Esophagus squamous epithelium (tissue), 5 donors: ENCODE results near the gene TUB. TPM values are rescaled to one million over a fixed set of nuclear protein-coding genes. Genes with fewer than 3 reads are reported as not detected.

ENCODE experiments used
- DNase-seq: peaks from one replicate; lab custom pipeline; 2025; lab: John Stamatoyannopoulos, UW
- H3K27ac ChIP-seq, 4 donors: fragments of 200-600 bp; sonication (generic); one replicate each; pipeline ENCODE4 v1.5.1; 2016 to 2019; ENCODE audit warnings: mild to moderate bottlenecking in 1 of 4
- H3K27me3 ChIP-seq, 4 donors: fragments of 200-600 bp; sonication (generic); 1 replicate in 3 of 4; 2 replicates in 1 of 4; pipeline versions ENCODE4 v1.5.1 to v1.6.0; 2017 to 2021; ENCODE audit warnings: antibody characterized with exemption in 1 of 4
- H3K36me3 ChIP-seq, 3 donors: fragments of 200-600 bp; sonication (generic); one replicate each; pipeline ENCODE4 v1.5.1; 2016 to 2019
- H3K4me1 ChIP-seq, 3 donors: fragments of 200-600 bp; sonication (generic); one replicate each; pipeline ENCODE4 v1.5.1; 2017 to 2019
- H3K4me3 ChIP-seq, 4 donors: fragments of 200-600 bp; sonication (generic); 1 replicate in 3 of 4; 2 replicates in 1 of 4; pipeline ENCODE4 v1.5.1; 2016 to 2019; ENCODE audit warnings: mild to moderate bottlenecking in 2 of 4, moderate library complexity in 1 of 4
- H3K9me3 ChIP-seq, 3 donors: fragments of 200-600 bp; sonication (generic); one replicate each; pipeline ENCODE4 v1.5.1; 2016 to 2019
- CTCF ChIP-seq, 6 experiments: fragments of 450-650 bp in 4 of 6; fragments of 200-600 bp in 2 of 6; sonication (generic) in 2 of 6; IDR thresholded peaks; one replicate each; pipeline ENCODE4 v1.5.1; 2016 to 2019; ENCODE audit warnings: antibody characterized with exemption in 6 of 6, mild to moderate bottlenecking in 4 of 6, moderate library complexity in 4 of 6
- POLR2A ChIP-seq, 4 donors: fragments of 450-650 bp; IDR thresholded peaks; one replicate each; pipeline ENCODE4 v1.6.1; 2017; ENCODE audit warnings: antibody characterized with exemption in 4 of 4, mild to moderate bottlenecking in 4 of 4, moderate library complexity in 3 of 4
- WGBS, 2 donors: methylation state at CpG; one replicate each; pipeline ENCODE4 v1.1.5; 2018; 5-methylcytosine and 5-hydroxymethylcytosine counted together
- intact Hi-C: fragments of 100-400 bp; cut with DNase I; formaldehyde crosslinking; loops from one replicate; pipeline ENCODE4 v1.15.0; 2022
- total RNA-seq, 4 donors: library from RNA; depleted of rRNA; stranded (reverse); fragments of >200 nt; gene quantifications; one replicate each; pipeline ENCODE4 v1.1.0, GENCODE V29; 2016
- donor health status: DM: yes; HTN: yes; CAD: no.

The TUB gene
- total RNA-seq, 4 donors from 2014 or later = 1.7 to 6.1 (median 2.4) TPM

- no peaks in the 10 kb centered on the region for H3K4me1 ChIP-seq
- H3K36me3 ChIP-seq = no peaks in the 10 kb centered on the region
- H3K9me3 ChIP-seq = no peaks in the 10 kb centered on the region
- H3K4me3 ChIP-seq = no peak overlapping the region
- H3K27me3 ChIP-seq = no peaks in the 10 kb centered on the region
- TF ChIP-seq POLR2A (IDR thresholded peaks at IDR 0.05) (no peak), CTCF (IDR thresholded peaks at IDR 0.05) (no peak)
- no peak for DNase-seq
- intact Hi-C loops = no loop called here
- WGBS, 2 donors = 50 to 66% methylated on average over 4 of the region's 4 CpGs
- no peak overlapping the region for H3K27ac ChIP-seq
These were observed 35.2 kb upstream of the TUB start for GRCh38 chr11:8045839-8046238.

- TF ChIP-seq CTCF (IDR thresholded peaks at IDR 0.05) = no peak
- TF ChIP-seq POLR2A (IDR thresholded peaks at IDR 0.05) = no peak
- no peak for DNase-seq
- H3K4me1 ChIP-seq = no peaks in the 10 kb centered on the region
- H3K4me3 ChIP-seq = no peak overlapping the region
- 63 to 71% methylated on average over 3 of the region's 3 CpGs for WGBS, 2 donors
- H3K36me3 ChIP-seq = no peaks in the 10 kb centered on the region
- no peaks in the 10 kb centered on the region for H3K9me3 ChIP-seq
- intact Hi-C loops = no loop called here
- no peaks in the 10 kb centered on the region for H3K27me3 ChIP-seq
- no peak overlapping the region for H3K27ac ChIP-seq
These were observed 33.6 kb upstream of the TUB start for GRCh38 chr11:8047382-8047781.

- no peaks in the 10 kb centered on the region for H3K36me3 ChIP-seq
- no peaks in the 10 kb centered on the region for H3K4me1 ChIP-seq
- no peaks in the 10 kb centered on the region for H3K9me3 ChIP-seq
- TF ChIP-seq POLR2A (IDR thresholded peaks at IDR 0.05) (no peak), CTCF (IDR thresholded peaks at IDR 0.05) (no peak)
- no peak overlapping the region for H3K4me3 ChIP-seq
- H3K27me3 ChIP-seq = no peaks in the 10 kb centered on the region
- no peak for DNase-seq
- intact Hi-C loops = no loop called here
- no peak overlapping the region for H3K27ac ChIP-seq
- 85 to 92% methylated on average over 2 to 3 of the region's 3 CpGs for WGBS, 2 donors
These were observed 31.9 kb upstream of the TUB start for GRCh38 chr11:8049084-8049483.

- intact Hi-C loops = no loop called here
- Histone ChIP-seq H3K9me3 (no peaks in the 10 kb centered on the region), H3K27ac (no peak overlapping the region), H3K4me1 (peaks cover 0 to 21% (median 13%) of the 10 kb centered on the region in 3 donors), H3K36me3 (no peaks in the 10 kb centered on the region), H3K4me3 (no peak overlapping the region), H3K27me3 (no peaks in the 10 kb centered on the region)
- 73 to 78% methylated on average over 3 to 5 of the region's 7 CpGs for WGBS, 2 donors
- DNase-seq = no peak
- TF ChIP-seq POLR2A (IDR thresholded peaks at IDR 0.05) (no peak), CTCF (IDR thresholded peaks at IDR 0.05) (no peak)
These were observed 25.7 kb upstream of the TUB start for GRCh38 chr11:8055091-8055835.

- H3K27me3 ChIP-seq = no peaks in the 10 kb centered on the region
- DNase-seq = no peak
- H3K9me3 ChIP-seq = no peaks in the 10 kb centered on the region
- H3K27ac ChIP-seq = no peak overlapping the region
- intact Hi-C loops = no loop called here
- no peak overlapping the region for H3K4me3 ChIP-seq
- TF ChIP-seq CTCF (IDR thresholded peaks at IDR 0.05) = no peak
- no peak for TF ChIP-seq POLR2A (IDR thresholded peaks at IDR 0.05)
- H3K36me3 ChIP-seq = no peaks in the 10 kb centered on the region
- WGBS, 2 donors = 69 to 80% methylated on average over 3 to 6 of the region's 10 CpGs
- H3K4me1 ChIP-seq = peaks cover 0 to 21% (median 13%) of the 10 kb centered on the region in 3 donors
These were observed 25.0 kb upstream of the TUB start for GRCh38 chr11:8055836-8056526.
